COLO829 (cell line): ENCODE data around the gene MRE11.
"Not testable (repeated sequence)": the region's sequence is repeated elsewhere in the genome, so short reads cannot be mapped to it uniquely, and the experiment has no call there.

Experiments
- DNase-seq: peaks from one replicate; pipeline ENCODE4 v3.0.0; 2012; ENCODE audit warnings: low spot score

MRE11 gene

GRCh38 chr11:94506513-94506912 lies 12.9 kb upstream of the MRE11 start:
- DNase-seq = not testable (repeated sequence)

- DNase-seq = peak; percentile 46
Observed at GRCh38 chr11:94504689-94505293, 11.1 kb upstream of the MRE11 start.

GRCh38 chr11:94501522-94501921 lies 7.9 kb upstream of the MRE11 start:
- DNase-seq = no peak

GRCh38 chr11:94500181-94500580 lies 6.5 kb upstream of the MRE11 start:
- DNase-seq = no peak

GRCh38 chr11:94494126-94494680 lies 559 bp upstream of the MRE11 start:
- no peak for DNase-seq

GRCh38 chr11:94486068-94486467 lies 7.6 kb downstream of the MRE11 start:
- DNase-seq = no peak

- DNase-seq = no peak
Observed at GRCh38 chr11:94481342-94481741, 12.3 kb downstream of the MRE11 start.

GRCh38 chr11:94477624-94478023 lies 16.0 kb downstream of the MRE11 start:
- no peak for DNase-seq

- DNase-seq = no peak
Observed at GRCh38 chr11:94472916-94473799, 20.5 kb downstream of the MRE11 start.

- no peak for DNase-seq
Observed at GRCh38 chr11:94469416-94469815, 24.2 kb downstream of the MRE11 start.

GRCh38 chr11:94459576-94459975 lies 34.1 kb downstream of the MRE11 start:
- no peak for DNase-seq

GRCh38 chr11:94457118-94458029 lies 36.3 kb downstream of the MRE11 start:
- DNase-seq = no peak

- DNase-seq = no peak
Observed at GRCh38 chr11:94455861-94456260, 37.8 kb downstream of the MRE11 start.

- no peak for DNase-seq
Observed at GRCh38 chr11:94454301-94454700, 39.3 kb downstream of the MRE11 start.

GRCh38 chr11:94452988-94453387 lies 40.7 kb downstream of the MRE11 start:
- DNase-seq = no peak

GRCh38 chr11:94450048-94450447 lies 43.6 kb downstream of the MRE11 start:
- no peak for DNase-seq

- DNase-seq = no peak
Observed at GRCh38 chr11:94449437-94449836, 44.2 kb downstream of the MRE11 start.

GRCh38 chr11:94449029-94449428 lies 44.6 kb downstream of the MRE11 start:
- no peak for DNase-seq

- no peak for DNase-seq
Observed at GRCh38 chr11:94447149-94447548, 46.5 kb downstream of the MRE11 start.

- DNase-seq = no peak
Observed at GRCh38 chr11:94445641-94446040, 48.0 kb downstream of the MRE11 start.

GRCh38 chr11:94433049-94433448 lies 60.6 kb downstream of the MRE11 start:
- DNase-seq = no peak

GRCh38 chr11:94424662-94425061 lies 69.0 kb downstream of the MRE11 start:
- no peak for DNase-seq
